CD4-positive, alpha-beta memory T cell (primary cell): ENCODE measurements around the gene TNFRSF14. TPM values are rescaled to one million over a fixed set of nuclear protein-coding genes. Genes with fewer than 3 reads are reported as not detected.

Experiments
- CTCF ChIA-PET: fragments of 350-600 bp; sonication (Branson Sonifier 250); formaldehyde crosslinking; loops from one replicate; lab custom pipeline; 2021; ENCODE audit warnings: inconsistent platforms; ENCODE audit not compliant: partially characterized antibody; lab: Charles Lee
- POLR2A ChIA-PET: fragments of 350-600 bp; sonication (Branson Sonifier 250); formaldehyde crosslinking; loops from one replicate; lab custom pipeline; 2021; ENCODE audit not compliant: partially characterized antibody; lab: Charles Lee
- DNase-seq, 5 donors: peaks; one replicate each; pipeline versions ENCODE4 v3.0.0 to v3.0.0-alpha.2; 2020 to 2022; ENCODE audit warnings: mixed read lengths in 1 of 5
- H3K27ac ChIP-seq: one replicate; pipeline ENCODE4 v1.7.0; 2013; ENCODE audit warnings: low read depth, low read length
- H3K27me3 ChIP-seq: 2 replicates; pipeline ENCODE4 v1.7.0; 2013; ENCODE audit warnings: mild to moderate bottlenecking, low read length, moderate library complexity; ENCODE audit not compliant: insufficient read depth
- H3K36me3 ChIP-seq: 2 replicates; pipeline ENCODE4 v1.7.0; 2013; ENCODE audit warnings: mild to moderate bottlenecking, low read length, moderate library complexity; ENCODE audit not compliant: insufficient read depth
- H3K4me1 ChIP-seq: 2 replicates; pipeline ENCODE4 v1.7.0; 2013; ENCODE audit warnings: mild to moderate bottlenecking, low read length, moderate library complexity; ENCODE audit not compliant: insufficient read depth
- H3K4me3 ChIP-seq, 2 donors: one replicate each; pipeline ENCODE4 v1.7.0; 2013; ENCODE audit warnings: low read length in 2 of 2, mild to moderate bottlenecking in 1 of 2
- H3K9me3 ChIP-seq, 2 donors: one replicate each; pipeline ENCODE4 v1.7.0; 2013; ENCODE audit warnings: low read length in 2 of 2, control low read depth in 1 of 2; ENCODE audit not compliant: control insufficient read depth in 1 of 2
- H3K27ac Mint-ChIP-seq, 7 donors: one replicate each; pipeline ENCODE4 v1.8.0; 2020 to 2021; ENCODE audit warnings: mixed read lengths in 7 of 7, mild to moderate bottlenecking in 6 of 7, inconsistent platforms in 3 of 7, moderate library complexity in 3 of 7
- H3K27me3 Mint-ChIP-seq, 2 donors: one replicate each; pipeline ENCODE4 v1.8.0; 2020 to 2021; ENCODE audit warnings: mixed read lengths in 2 of 2
- H3K36me3 Mint-ChIP-seq, 2 donors: one replicate each; pipeline ENCODE4 v1.8.0; 2020 to 2021; ENCODE audit warnings: mixed read lengths in 2 of 2, inconsistent platforms in 1 of 2, mild to moderate bottlenecking in 1 of 2
- H3K4me1 Mint-ChIP-seq, 4 donors: one replicate each; pipeline ENCODE4 v1.8.0; 2020 to 2021; ENCODE audit warnings: mixed read lengths in 4 of 4, mild to moderate bottlenecking in 1 of 4
- H3K4me3 Mint-ChIP-seq, 8 donors: one replicate each; pipeline ENCODE4 v1.8.0; 2020 to 2021; ENCODE audit warnings: mixed read lengths in 8 of 8, mild to moderate bottlenecking in 7 of 8, moderate library complexity in 6 of 8, inconsistent platforms in 3 of 8
- H3K9me3 Mint-ChIP-seq, 8 donors: one replicate each; pipeline ENCODE4 v1.8.0; 2020 to 2021; ENCODE audit warnings: mixed read lengths in 8 of 8, mild to moderate bottlenecking in 5 of 8, inconsistent platforms in 3 of 8, moderate library complexity in 1 of 8
- intact Hi-C: fragments of 100-400 bp; cut with micrococcal nuclease; formaldehyde crosslinking; loops from one replicate; pipeline ENCODE4 v1.15.1; 2023
- polyA plus RNA-seq, 2 donors: library from polyadenylated mRNA; unstranded; fragments of 300-500 nt; fragmentation: Illumina TruSeq; gene quantifications; one replicate each; pipeline ENCODE4 v1.2.3, GENCODE V29; 2021
- total RNA-seq, 2 experiments: library from RNA; stranded (reverse); gene quantifications; one replicate each; pipeline ENCODE4 v1.2.3, GENCODE V29; 2021

The TNFRSF14 gene
- total and polyA plus RNA-seq, 4 experiments from 2014 or later = 59.6 to 173 (median 118) TPM

- DNase-seq = no peak
- no peaks in the 10 kb centered on the region for H3K4me1 ChIP-seq
- POLR2A ChIA-PET = no interaction called here
- H3K27me3 Mint-ChIP-seq = no peaks in the 10 kb centered on the region
- H3K27ac ChIP-seq = no peak overlapping the region
- H3K27me3 ChIP-seq = no peaks in the 10 kb centered on the region
- no peaks in the 10 kb centered on the region for H3K9me3 ChIP-seq
- H3K4me1 Mint-ChIP-seq = peaks cover 0 to 1% (median 0%) of the 10 kb centered on the region in 4 donors
- no peak overlapping the region for H3K4me3 Mint-ChIP-seq
- H3K36me3 ChIP-seq = peaks cover 56% of the 10 kb centered on the region
- peaks cover 4 to 40% of the 10 kb centered on the region in 2 donors for H3K36me3 Mint-ChIP-seq
- H3K27ac Mint-ChIP-seq = no peak overlapping the region
- H3K9me3 Mint-ChIP-seq = no peaks in the 10 kb centered on the region
- H3K4me3 ChIP-seq = no peak overlapping the region
- intact Hi-C loops = no loop called here
- CTCF ChIA-PET = no interaction called here
These were observed 45.6 kb upstream of the TNFRSF14 start for GRCh38 chr1:2510366-2511155.

- no peak for DNase-seq
- H3K4me3 ChIP-seq = no peak overlapping the region
- POLR2A ChIA-PET = no interaction called here
- H3K9me3 Mint-ChIP-seq = no peaks in the 10 kb centered on the region
- intact Hi-C loops = no loop called here
- peaks cover 0 to 1% (median 0%) of the 10 kb centered on the region in 4 donors for H3K4me1 Mint-ChIP-seq
- H3K9me3 ChIP-seq = no peaks in the 10 kb centered on the region
- H3K27me3 ChIP-seq = no peaks in the 10 kb centered on the region
- H3K36me3 Mint-ChIP-seq = peaks cover 10 to 56% of the 10 kb centered on the region in 2 donors
- CTCF ChIA-PET = interaction anchor here (1.1 kb wide), 1 partner anchor 36 kb away, joined by 3 read pairs; no protein-coding TSS in a partner anchor
- peaks cover 77% of the 10 kb centered on the region for H3K36me3 ChIP-seq
- H3K27me3 Mint-ChIP-seq = no peaks in the 10 kb centered on the region
- no peak overlapping the region for H3K27ac Mint-ChIP-seq
- H3K4me3 Mint-ChIP-seq = no peak overlapping the region
- no peaks in the 10 kb centered on the region for H3K4me1 ChIP-seq
- no peak overlapping the region for H3K27ac ChIP-seq
These were observed 43.2 kb upstream of the TNFRSF14 start for GRCh38 chr1:2512862-2513421.

GRCh38 chr1:2513939-2514652 is 42.1 kb upstream of the TNFRSF14 start:
- H3K36me3 Mint-ChIP-seq = peaks cover 6 to 54% of the 10 kb centered on the region in 2 donors
- no peaks in the 10 kb centered on the region for H3K27me3 Mint-ChIP-seq
- no peak overlapping the region for H3K27ac Mint-ChIP-seq
- Histone ChIP-seq H3K4me1 (no peaks in the 10 kb centered on the region), H3K9me3 (no peaks in the 10 kb centered on the region), H3K36me3 (peaks cover 89% of the 10 kb centered on the region), H3K4me3 (no peak overlapping the region), H3K27ac (no peak overlapping the region), H3K27me3 (no peaks in the 10 kb centered on the region)
- H3K4me3 Mint-ChIP-seq = no peak overlapping the region
- intact Hi-C loops = no loop called here
- no peaks in the 10 kb centered on the region for H3K9me3 Mint-ChIP-seq
- ChIA-PET POLR2A (no interaction called here), CTCF (interaction anchor here (1.1 kb wide), 1 partner anchor 34 kb away, joined by 3 read pairs; no protein-coding TSS in a partner anchor)
- no peaks in the 10 kb centered on the region for H3K4me1 Mint-ChIP-seq
- DNase-seq = no peak

- Mint-ChIP-seq H3K4me1 (no peaks in the 10 kb centered on the region), H3K27me3 (no peaks in the 10 kb centered on the region), H3K9me3 (no peaks in the 10 kb centered on the region), H3K36me3 (peaks cover 6 to 47% of the 10 kb centered on the region in 2 donors), H3K27ac (no peak overlapping the region), H3K4me3 (no peak overlapping the region)
- no peak overlapping the region for H3K27ac ChIP-seq
- H3K27me3 ChIP-seq = no peaks in the 10 kb centered on the region
- peaks cover 92% of the 10 kb centered on the region for H3K36me3 ChIP-seq
- intact Hi-C loops = no loop called here
- POLR2A ChIA-PET = interaction anchor here (1.0 kb wide), 1 partner anchor 14 kb away, joined by 3 read pairs; no protein-coding TSS in a partner anchor
- no peaks in the 10 kb centered on the region for H3K9me3 ChIP-seq
- no peaks in the 10 kb centered on the region for H3K4me1 ChIP-seq
- CTCF ChIA-PET = no interaction called here
- no peak for DNase-seq
- H3K4me3 ChIP-seq = no peak overlapping the region
These were observed 41.1 kb upstream of the TNFRSF14 start for GRCh38 chr1:2514863-2515762.

GRCh38 chr1:2515763-2516080 is 40.4 kb upstream of the TNFRSF14 start:
- no peak overlapping the region for H3K4me3 ChIP-seq
- Mint-ChIP-seq H3K36me3 (peaks cover 8 to 46% of the 10 kb centered on the region in 2 donors), H3K9me3 (no peaks in the 10 kb centered on the region), H3K4me3 (no peak overlapping the region), H3K4me1 (peaks cover 0 to under 1% (median 0%) of the 10 kb centered on the region in 4 donors), H3K27ac (no peak overlapping the region), H3K27me3 (no peaks in the 10 kb centered on the region)
- intact Hi-C loops = no loop called here
- H3K9me3 ChIP-seq = no peaks in the 10 kb centered on the region
- no peak for DNase-seq
- ChIA-PET CTCF (no interaction called here), POLR2A (interaction anchor here (1.0 kb wide), 1 partner anchor 14 kb away, joined by 3 read pairs; no protein-coding TSS in a partner anchor)
- peaks cover 90% of the 10 kb centered on the region for H3K36me3 ChIP-seq
- no peaks in the 10 kb centered on the region for H3K27me3 ChIP-seq
- H3K27ac ChIP-seq = no peak overlapping the region
- H3K4me1 ChIP-seq = no peaks in the 10 kb centered on the region

GRCh38 chr1:2516124-2516523 is 40.0 kb upstream of the TNFRSF14 start:
- no peak overlapping the region for H3K4me3 Mint-ChIP-seq
- H3K36me3 Mint-ChIP-seq = peaks cover 12 to 50% of the 10 kb centered on the region in 2 donors
- Histone ChIP-seq H3K27me3 (no peaks in the 10 kb centered on the region), H3K9me3 (no peaks in the 10 kb centered on the region), H3K27ac (no peak overlapping the region), H3K4me1 (no peaks in the 10 kb centered on the region), H3K4me3 (no peak overlapping the region), H3K36me3 (peaks cover 90% of the 10 kb centered on the region)
- peaks cover 0 to 4% (median under 1%) of the 10 kb centered on the region in 4 donors for H3K4me1 Mint-ChIP-seq
- DNase-seq = no peak
- H3K27ac Mint-ChIP-seq = no peak overlapping the region
- no peaks in the 10 kb centered on the region for H3K27me3 Mint-ChIP-seq
- intact Hi-C loops = no loop called here
- H3K9me3 Mint-ChIP-seq = no peaks in the 10 kb centered on the region
- ChIA-PET CTCF (no interaction called here), POLR2A (no interaction called here)
